NCI-H2171 treated with DMSO at 0.1 percent for 48 hours (cell line): Measurements from ENCODE around the gene XCL2.
"Not testable (repeated sequence)": the region's sequence is repeated elsewhere in the genome, so short reads cannot be mapped to it uniquely, and the experiment has no call there.

Experiments
- DNase-seq: peaks from one replicate; lab custom pipeline; 2025; lab: John Stamatoyannopoulos, UW

XCL2 gene, protein sequence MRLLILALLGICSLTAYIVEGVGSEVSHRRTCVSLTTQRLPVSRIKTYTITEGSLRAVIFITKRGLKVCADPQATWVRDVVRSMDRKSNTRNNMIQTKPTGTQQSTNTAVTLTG

DNA sequence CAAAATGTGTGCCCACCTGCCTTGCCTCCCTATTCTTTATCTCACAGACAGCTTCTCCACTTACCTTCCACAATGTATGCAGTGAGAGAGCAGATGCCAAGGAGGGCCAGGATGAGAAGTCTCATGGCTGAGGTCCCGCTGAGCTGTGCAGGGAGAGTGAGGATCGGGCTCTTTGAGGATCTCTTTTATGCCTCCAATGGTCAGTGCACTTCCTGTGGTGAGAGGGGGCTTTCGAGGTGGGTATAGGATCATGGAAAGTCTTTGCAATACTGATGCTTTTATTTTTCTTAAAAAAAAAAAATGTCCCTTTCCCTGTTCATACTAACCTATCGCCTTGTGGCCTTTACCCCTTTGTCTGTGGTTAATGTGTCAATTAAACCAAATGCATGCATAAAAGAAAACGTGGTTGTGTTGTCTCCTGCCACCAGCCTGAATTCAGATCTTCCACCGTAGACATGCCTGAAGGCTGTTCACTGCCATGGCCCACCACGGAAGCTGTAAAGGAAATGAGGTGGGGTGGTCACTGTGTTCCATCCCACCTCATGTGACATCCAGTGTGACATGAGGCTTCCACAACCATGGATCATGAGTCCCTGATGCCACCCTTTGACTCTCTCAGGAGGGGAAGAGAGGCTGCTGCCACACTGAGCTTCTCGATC, at the start of gene XCL2:
TSS of gene XCL2 (minus strand) at position 158 of the 659 bp plus-strand sequence. CDS start at position 125, 33 bp downstream.
- not testable (repeated sequence) for DNase-seq

DNA sequence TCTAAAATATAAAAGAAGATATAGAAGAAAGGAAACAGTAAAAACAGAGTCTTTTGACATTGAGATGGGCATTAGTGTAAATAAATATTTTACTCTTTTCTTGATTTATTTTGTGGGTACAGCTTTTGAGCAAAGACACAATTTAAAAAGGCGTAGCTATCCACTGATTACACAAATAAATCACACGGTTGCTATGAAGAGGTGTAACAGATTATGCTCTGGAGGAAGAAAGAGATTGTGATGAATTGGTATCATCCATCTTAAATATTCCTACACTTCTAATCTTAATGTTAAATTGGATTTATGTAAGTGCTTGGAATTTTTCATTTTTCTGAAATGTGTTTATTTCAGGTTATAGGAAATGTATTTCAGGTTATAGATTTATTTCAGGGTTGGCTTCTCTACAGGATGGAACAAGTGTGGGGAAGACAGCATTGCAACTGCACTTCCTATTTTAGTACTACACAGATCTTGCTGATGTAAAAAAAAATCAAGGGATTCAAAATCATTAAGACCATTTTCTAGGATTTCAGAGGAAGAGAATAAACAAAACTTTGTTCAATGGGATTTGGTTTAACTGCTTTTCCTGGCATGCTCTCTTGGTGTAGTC, 47.9 kb upstream of the XCL2 start:
- no peak for DNase-seq

DNA sequence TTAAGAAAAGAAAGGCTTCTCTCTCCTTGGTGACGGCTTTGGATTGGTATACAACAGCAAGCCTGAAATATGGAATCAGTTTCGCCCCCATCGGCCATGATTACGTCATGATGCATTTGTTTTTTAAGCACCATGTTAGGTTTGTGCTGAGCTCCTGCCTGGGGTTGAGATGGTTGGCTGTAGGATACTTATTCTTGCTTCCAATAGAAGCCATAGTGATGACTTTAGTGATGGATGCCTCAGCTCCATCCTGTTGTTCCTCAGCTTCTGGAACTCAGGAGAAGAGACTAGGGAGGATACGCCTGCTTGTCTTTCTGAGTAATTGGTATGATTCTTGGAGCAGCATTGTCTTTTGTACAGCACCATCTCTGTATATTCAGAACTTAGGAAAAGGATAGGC, 47.3 kb upstream of the XCL2 start:
- DNase-seq: no peak

DNA sequence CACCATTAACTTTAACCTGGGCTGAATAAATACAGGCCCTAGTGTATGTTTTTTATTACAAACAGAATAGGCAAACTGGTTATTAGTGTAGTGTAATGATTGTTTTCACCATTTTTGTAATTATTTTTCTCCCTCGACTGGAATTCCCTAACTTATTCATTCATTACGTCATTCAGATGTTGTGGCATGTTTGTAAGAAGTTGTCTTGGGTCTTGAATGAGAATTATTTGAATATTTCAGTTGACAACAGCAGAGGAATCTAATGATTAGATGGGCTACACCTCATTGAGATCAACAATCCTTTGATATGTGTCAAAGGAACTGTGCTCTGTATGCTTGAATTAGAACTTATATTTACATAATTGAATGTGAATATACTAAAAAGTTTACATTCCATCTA, 45.4 kb upstream of the XCL2 start:
- DNase-seq: no peak

DNA sequence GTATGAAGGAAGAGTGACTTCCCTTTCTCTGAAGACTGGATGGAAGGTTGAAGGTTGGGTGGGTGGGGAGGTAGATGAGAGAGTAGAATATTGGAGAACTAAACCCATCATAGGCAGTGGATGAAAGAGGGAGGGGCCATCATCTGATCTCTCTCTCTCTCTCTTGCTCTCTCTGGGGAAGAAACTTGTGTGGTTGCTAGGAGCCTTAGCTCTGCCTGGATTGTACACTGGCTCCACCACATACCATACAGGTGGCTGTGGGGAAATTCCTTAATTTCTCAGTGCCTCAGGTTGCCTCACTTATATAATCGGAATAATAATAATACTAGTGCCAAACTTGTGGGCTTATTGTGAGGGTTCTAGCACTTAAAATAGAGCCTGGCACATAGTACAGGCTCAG, 42.1 kb upstream of the XCL2 start:
- DNase-seq: no peak

DNA sequence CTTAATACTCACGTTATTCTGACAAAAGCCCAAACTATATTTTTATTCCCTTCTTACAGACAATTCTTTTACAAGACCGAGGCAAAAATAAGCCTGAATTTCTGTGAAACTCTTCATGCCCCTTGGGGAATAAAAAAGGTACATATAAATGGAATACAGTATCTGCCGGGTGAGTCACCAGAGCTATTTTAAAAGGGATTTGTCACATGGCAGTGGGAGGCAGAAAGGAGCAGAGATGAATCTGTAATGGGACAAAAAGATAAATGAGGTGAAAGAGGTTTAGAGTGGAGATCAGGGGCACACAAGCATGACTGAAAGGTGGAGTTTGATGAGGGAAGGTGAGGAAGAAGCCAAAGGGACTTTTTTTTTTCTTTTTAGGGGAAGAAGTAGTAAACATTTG, 41.4 kb upstream of the XCL2 start:
- no peak for DNase-seq

GRCh38 chr1:168583571-168583970, 39.8 kb upstream of the XCL2 start:
- DNase-seq: no peak

GRCh38 chr1:168582688-168583336, 39.0 kb upstream of the XCL2 start:
- DNase-seq: no peak

- DNase-seq: no peak
Observed at GRCh38 chr1:168581817-168582572, 38.2 kb upstream of the XCL2 start.

DNA sequence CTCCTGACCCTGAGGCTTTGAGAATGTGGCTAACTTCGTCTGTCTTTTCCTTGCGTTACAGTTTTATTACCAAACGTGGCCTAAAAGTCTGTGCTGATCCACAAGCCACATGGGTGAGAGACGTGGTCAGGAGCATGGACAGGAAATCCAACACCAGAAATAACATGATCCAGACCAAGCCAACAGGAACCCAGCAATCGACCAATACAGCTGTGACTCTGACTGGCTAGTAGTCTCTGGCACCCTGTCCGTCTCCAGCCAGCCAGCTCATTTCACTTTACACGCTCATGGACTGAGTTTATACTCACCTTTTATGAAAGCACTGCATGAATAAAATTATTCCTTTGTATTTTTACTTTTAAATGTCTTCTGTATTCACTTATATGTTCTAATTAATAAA, 37.2 kb upstream of the XCL2 start:
- DNase-seq: not testable (repeated sequence)

DNA sequence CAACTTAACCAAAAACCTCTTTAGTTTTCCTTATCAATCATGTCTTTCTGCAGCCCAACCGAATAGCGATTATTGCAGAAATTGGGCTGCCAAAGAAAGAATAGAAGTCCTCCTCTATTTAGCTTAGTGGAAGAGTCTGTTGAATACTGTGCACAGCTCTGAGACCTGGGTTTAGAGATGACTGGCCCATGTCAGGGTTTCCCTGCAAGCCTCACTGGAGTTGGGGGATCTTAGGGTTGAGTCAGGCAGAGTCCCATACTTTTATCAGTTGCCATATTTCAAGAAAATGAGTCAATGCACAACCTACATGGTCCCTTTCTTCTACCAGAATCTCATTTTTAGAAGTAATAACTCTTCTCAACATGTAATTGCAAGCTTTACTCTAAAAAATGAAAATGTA, 36.5 kb upstream of the XCL2 start:
- DNase-seq: not testable (repeated sequence)

DNA sequence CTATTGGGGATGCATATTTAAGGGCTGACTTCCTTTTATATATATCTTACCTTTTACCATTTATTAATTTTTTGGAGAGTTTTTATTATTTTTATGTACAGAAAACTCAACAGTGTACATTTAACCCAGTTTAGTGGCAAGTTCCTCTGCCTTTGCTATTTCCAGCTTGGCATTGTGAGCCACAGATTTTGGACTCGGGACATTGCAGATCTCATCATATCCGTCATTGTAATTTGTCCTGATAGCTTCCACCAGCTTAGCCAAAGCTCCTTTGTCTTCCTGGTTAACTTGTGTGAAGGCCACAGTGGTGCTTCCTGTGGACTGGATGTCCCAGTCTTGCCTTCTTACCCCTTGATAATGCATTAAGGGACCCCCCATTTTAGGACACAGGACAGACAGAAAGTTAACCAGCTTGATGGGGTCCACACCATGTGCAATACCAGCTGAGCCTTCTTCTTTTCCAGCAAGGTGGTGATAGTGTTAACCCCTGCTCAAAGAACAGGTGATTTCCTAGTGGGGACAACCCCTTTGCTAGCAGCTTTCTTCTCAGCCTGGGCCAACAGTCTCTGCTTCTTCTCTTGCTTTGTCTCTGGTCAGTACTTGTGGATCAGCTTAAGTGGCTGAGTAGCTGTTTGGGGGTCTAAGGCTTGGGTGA, 34.9 kb upstream of the XCL2 start:
- not testable (repeated sequence) for DNase-seq

DNA sequence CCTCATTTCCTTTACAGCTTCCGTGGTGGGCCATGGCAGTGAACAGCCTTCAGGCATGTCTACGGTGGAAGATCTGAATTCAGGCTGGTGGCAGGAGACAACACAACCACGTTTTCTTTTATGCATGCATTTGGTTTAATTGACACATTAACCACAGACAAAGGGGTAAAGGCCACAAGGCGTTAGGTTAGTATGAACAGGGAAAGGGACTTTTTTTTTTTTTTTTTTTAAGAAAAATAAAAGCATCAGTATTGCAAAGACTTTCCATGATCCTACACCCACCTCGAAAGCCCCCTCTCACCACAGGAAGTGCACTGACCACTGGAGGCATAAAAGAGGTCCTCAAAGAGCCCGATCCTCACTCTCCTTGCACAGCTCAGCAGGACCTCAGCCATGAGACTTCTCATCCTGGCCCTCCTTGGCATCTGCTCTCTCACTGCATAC, 32.5 kb upstream of the XCL2 start, which contains the start of gene XCL1:
TSS of gene XCL1 (plus strand) at position 361 of the 444 bp plus-strand sequence. CDS start at position 394, 33 bp downstream.
- not testable (repeated sequence) for DNase-seq

GRCh38 chr1:168574234-168574633, 30.4 kb upstream of the XCL2 start:
- not testable (repeated sequence) for DNase-seq

DNA sequence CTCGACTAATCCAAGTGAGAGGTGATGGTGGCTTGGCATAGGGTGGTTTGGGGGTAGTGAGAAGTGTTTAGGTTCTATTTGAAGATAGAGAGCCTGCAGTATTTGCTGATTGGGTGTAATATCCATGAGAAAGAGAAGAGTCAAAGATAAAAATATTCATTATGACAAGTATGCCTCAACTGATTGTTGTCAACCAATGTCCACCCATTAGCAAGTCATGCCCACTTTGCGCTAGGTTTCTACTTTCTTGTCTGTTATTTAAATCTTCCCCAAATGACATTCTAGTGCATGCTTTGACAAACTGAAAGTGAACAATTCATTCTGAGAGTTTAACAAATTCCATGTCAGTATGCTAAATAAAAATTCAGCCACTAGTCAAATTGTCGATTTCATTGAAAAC, 28.8 kb upstream of the XCL2 start:
- DNase-seq: no peak

GRCh38 chr1:168570652-168571051, 26.9 kb upstream of the XCL2 start:
- no peak for DNase-seq

GRCh38 chr1:168568346-168568745, 24.5 kb upstream of the XCL2 start:
- no peak for DNase-seq

- no peak for DNase-seq
Observed at GRCh38 chr1:168567568-168567967, 23.8 kb upstream of the XCL2 start.

DNA sequence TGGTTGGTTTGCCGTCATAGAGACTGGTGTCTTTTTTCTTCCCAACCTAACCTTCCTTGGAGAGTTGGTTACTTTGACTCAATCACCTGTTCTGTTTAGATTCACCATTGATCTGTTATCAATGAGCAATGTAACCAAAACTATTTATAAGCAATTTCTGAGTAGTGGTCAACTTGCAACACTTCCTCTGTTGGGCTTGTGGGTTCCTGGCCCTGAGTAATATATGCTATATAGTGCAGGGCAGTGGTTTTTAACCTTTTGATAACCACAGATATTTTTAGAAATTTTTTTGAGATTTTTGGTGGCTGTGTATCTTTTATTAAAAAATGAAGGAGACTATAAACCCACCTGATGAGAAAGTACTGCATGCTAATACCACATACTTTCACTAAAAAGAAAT, 23.2 kb upstream of the XCL2 start:
- no peak for DNase-seq

DNA sequence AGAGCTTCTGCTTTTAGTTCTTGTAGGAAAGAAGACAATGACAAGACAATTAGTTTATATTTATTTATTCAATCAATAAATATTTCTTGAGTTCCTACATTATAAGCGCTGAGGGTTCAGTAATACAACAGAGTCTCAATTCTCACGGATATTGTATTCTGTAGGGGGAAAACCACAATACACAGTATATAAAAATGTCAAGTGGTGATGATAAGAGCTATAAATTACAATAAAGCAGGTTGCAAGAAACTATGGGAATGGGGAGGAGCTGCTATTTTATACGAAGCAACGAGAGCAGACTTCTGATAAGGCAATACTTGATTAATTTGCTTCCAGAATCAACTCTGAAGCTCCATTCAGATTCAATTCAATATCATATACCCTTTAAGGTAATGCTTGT, 22.0 kb upstream of the XCL2 start:
- DNase-seq: no peak

GRCh38 chr1:168561989-168562388, 18.2 kb upstream of the XCL2 start:
- DNase-seq: no peak

DNA sequence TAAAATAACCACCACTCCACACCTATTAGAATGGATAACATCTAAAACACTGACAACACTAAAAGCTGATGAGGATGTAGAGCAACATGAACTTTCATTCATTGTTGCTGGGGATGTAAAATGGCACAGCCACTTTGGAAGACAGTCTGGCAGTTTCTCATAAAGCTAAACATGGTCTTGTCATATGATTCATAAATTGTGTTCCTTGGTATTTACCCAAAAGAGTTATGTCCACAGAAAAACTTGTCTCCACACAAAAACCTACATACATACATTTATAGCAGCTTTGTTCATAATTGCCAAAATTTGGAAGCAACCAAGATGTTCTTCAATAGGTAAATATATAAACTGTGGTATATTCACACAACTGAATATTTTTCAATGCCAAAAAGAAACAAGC, 16.6 kb upstream of the XCL2 start:
- no peak for DNase-seq
